Immature natural killer cell (primary cell): ENCODE measurements around the gene MYH9. TPM values are rescaled to one million over a fixed set of nuclear protein-coding genes. Genes with fewer than 3 reads are reported as not detected.

Source experiments
- DNase-seq, 3 donors: peaks; one replicate each; pipeline ENCODE4 v3.0.0; 2022; ENCODE audit warnings: mixed read lengths in 1 of 3
- H3K27ac Mint-ChIP-seq, 6 donors: one replicate each; pipeline ENCODE4 v1.8.0; 2020; ENCODE audit warnings: mixed read lengths in 6 of 6, mild to moderate bottlenecking in 5 of 6, inconsistent platforms in 4 of 6, moderate library complexity in 3 of 6
- H3K27me3 Mint-ChIP-seq, 3 donors: one replicate each; pipeline ENCODE4 v1.8.0; 2020 to 2021; ENCODE audit warnings: low read depth in 3 of 3, mild to moderate bottlenecking in 3 of 3, mixed read lengths in 3 of 3, moderate library complexity in 3 of 3, inconsistent platforms in 1 of 3
- H3K36me3 Mint-ChIP-seq, 3 donors: one replicate each; pipeline ENCODE4 v1.8.0; 2020; ENCODE audit warnings: mixed read lengths in 3 of 3, inconsistent platforms in 2 of 3, mild to moderate bottlenecking in 2 of 3
- H3K4me1 Mint-ChIP-seq, 2 donors: one replicate each; pipeline ENCODE4 v1.8.0; 2020; ENCODE audit warnings: inconsistent platforms in 2 of 2, mild to moderate bottlenecking in 2 of 2, mixed read lengths in 2 of 2, moderate library complexity in 1 of 2
- H3K4me3 Mint-ChIP-seq, 5 donors: one replicate each; pipeline ENCODE4 v1.8.0; 2020; ENCODE audit warnings: mild to moderate bottlenecking in 5 of 5, mixed read lengths in 5 of 5, inconsistent platforms in 3 of 5, moderate library complexity in 3 of 5
- H3K9me3 Mint-ChIP-seq, 6 donors: one replicate each; pipeline ENCODE4 v1.8.0; 2020; ENCODE audit warnings: mild to moderate bottlenecking in 6 of 6, mixed read lengths in 6 of 6, inconsistent platforms in 4 of 6, moderate library complexity in 3 of 6
- polyA plus RNA-seq, 3 donors: library from polyadenylated mRNA; unstranded; fragments of 300-500 nt; fragmentation: Illumina TruSeq; gene quantifications; one replicate each; pipeline ENCODE4 v1.2.3, GENCODE V29; 2021

MYH9 gene
- polyA plus RNA-seq, 3 donors from 2014 or later, result 8.7 to 355 (median 40.2) TPM

DNA sequence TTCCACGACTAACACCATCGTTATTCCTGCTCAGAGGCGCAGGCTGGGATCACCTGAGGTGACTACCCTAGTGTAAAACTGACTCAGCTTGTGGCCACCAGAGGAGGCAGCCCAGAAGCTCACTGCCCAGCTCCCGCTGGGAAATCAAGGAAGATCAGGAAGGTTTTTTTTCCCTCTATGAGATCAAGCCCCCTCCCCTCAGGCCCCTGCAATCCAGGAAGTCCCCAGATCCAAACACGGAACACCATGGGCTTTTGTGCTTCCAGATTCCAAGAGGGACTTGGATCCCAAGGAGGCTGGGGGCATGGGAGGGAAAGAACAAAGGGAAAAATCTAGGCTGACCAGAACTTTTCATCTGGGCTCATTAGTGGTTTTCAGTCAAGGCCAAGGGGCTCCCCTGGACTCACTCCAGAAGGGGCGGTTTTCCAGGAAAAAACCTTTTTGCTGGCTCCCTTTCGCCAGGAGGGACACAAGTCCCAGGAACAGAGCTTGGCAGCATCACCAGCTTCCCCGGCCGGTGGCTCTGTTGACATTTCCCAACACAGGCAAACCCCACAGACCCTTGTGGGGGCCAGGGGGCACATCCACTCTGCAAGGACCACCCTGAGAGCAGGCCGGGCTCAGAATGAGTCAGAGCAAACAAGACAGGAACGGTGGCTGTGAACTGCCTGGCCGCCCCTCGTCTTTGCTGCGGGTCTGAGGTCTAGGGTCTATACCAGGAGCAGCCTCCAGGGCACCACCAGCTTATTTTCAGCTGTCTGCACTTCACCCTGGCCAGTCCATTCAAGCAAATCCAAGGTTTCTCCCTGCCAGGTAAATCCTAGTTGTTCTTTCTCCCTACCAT, 36.8 kb downstream of the MYH9 start:
- no peaks in the 10 kb centered on the region for H3K9me3 Mint-ChIP-seq
- H3K4me1 Mint-ChIP-seq, result peaks cover 80 to 91% of the 10 kb centered on the region in 2 donors
- peak overlapping the region in 2 of 5 donors; percentile 38 to 71 for H3K4me3 Mint-ChIP-seq
- H3K27ac Mint-ChIP-seq, result peak overlapping the region; percentile 68 to 99 (median 88)
- no peak for DNase-seq
- H3K36me3 Mint-ChIP-seq, result peaks cover 0 to 3% (median 2%) of the 10 kb centered on the region in 3 donors
- H3K27me3 Mint-ChIP-seq, result peaks cover 9 to 18% (median 11%) of the 10 kb centered on the region in 3 donors

DNA sequence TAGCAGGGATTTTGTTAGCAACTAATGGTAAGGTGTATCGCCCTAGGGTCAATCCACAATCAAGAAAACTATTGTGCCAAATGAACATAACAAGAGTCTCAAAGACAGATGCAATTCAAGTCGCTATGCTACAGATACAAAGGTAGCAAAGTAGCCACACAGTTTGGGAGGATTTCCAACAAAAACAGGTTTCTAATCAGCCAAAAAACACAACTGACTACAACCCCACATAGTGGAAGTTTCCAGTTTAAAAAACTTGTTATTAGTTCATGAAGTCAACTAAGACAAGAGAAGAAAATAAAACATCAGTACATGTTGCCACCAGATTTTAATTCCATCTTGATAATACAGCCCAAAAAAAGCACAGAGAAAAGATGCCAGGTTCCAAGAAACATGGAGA, 38.0 kb downstream of the MYH9 start:
- DNase-seq, result no peak
- peaks cover 73 to 81% of the 10 kb centered on the region in 2 donors for H3K4me1 Mint-ChIP-seq
- no peaks in the 10 kb centered on the region for H3K9me3 Mint-ChIP-seq
- peaks cover 6 to 11% (median 6%) of the 10 kb centered on the region in 3 donors for H3K27me3 Mint-ChIP-seq
- H3K27ac Mint-ChIP-seq, result peak overlapping the region; percentile 47 to 90 (median 76)
- peaks cover 0 to 3% (median 3%) of the 10 kb centered on the region in 3 donors for H3K36me3 Mint-ChIP-seq
- H3K4me3 Mint-ChIP-seq, result peak overlapping the region in 2 of 5 donors; percentile 0

DNA sequence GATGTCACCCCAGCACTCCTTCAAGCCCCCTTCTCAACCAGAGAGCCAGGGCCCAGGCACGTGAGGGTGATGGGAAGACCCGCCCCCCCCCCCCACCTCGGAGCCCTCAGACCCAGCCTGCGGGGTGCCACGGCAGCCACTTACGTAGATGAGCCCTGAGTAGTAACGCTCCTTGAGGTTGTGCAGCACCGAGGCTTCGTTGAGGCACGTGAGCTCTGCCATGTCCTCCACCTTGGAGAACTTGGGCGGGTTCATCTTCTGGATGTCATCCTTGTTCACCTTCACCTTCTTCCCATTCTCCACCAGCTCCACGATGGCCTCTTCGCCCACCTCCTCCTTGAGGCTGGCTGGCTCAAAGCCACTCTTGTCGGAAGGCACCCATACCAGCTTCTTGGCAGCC, 39.0 kb downstream of the MYH9 start:
- Mint-ChIP-seq H3K4me1 (peaks cover 73 to 81% of the 10 kb centered on the region in 2 donors), H3K36me3 (peaks cover 0 to 9% (median 4%) of the 10 kb centered on the region in 3 donors), H3K27ac (peak overlapping the region; percentile 47 to 90 (median 76)), H3K27me3 (peaks cover 5 to 9% (median 6%) of the 10 kb centered on the region in 3 donors), H3K9me3 (no peaks in the 10 kb centered on the region), H3K4me3 (peak overlapping the region in 1 of 5 donors; percentile 15)
- DNase-seq, result no peak

DNA sequence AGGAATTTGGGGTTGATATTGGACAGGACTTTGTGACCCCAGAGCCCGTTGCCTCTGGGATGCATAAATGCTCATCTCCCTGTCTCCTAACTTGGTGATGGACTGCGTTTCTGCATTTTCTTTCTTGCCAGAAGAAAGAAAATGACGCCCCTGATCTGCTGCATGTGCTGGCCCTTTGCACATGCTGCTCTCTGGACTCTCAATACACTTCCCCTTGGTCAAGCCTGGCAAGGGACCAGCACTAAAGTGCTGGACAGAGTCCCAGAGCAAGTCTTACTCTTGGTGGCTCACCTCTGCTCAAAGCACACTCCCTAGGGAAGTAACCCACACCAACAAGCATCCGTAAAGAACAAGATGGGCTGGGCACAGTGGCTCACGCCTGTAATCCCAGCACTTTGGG, 40.7 kb downstream of the MYH9 start:
- Mint-ChIP-seq H3K4me3 (no peak overlapping the region), H3K4me1 (peaks cover 68 to 79% of the 10 kb centered on the region in 2 donors), H3K9me3 (no peaks in the 10 kb centered on the region), H3K27ac (peak overlapping the region; percentile 30 to 90 (median 62)), H3K36me3 (peaks cover 0 to 9% (median 8%) of the 10 kb centered on the region in 3 donors), H3K27me3 (peaks cover 4 to 6% (median 6%) of the 10 kb centered on the region in 3 donors)
- no peak for DNase-seq

DNA sequence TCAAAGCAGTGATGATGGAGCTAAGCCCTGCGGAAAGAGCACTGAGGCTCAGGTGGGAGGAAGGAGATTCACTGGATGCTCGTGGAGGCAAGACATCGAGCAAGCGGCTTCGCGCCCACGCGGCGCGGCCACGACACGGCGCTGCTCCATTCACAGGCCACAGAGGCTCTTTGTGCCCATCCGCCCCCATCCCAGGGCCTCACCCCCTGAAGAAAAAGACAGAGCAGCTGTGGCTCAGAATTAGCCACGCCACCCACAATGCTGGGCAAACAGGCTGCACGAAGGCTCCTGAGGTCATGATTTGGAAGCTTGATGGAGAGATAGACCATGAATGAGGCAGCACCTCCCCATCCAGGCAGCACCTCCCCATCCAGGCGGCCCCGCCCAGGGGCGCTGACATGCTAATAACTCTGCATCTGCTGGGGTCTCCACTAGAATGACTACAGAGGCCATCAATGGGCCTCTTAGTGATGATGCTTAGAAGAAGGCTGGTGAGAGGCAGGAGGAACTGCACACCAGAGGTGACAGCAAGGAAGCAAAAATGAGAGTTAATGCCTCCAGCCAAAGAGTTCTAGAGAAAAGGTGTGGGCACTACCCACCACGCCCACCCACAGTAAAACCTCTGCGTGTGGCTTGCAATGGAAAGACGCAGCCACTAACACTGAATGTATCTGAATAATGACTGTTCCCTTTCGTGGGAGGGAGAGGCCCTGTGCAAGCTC, 43.5 kb downstream of the MYH9 start:
- H3K4me1 Mint-ChIP-seq, result peaks cover 57 to 77% of the 10 kb centered on the region in 2 donors
- no peak for DNase-seq
- peak overlapping the region in 4 of 5 donors; percentile 18 to 57 (median 27) for H3K4me3 Mint-ChIP-seq
- peak overlapping the region; percentile 42 to 93 (median 88) for H3K27ac Mint-ChIP-seq
- H3K27me3 Mint-ChIP-seq, result peaks cover 6 to 8% (median 8%) of the 10 kb centered on the region in 3 donors
- H3K36me3 Mint-ChIP-seq, result peaks cover 7 to 25% (median 24%) of the 10 kb centered on the region in 3 donors
- no peaks in the 10 kb centered on the region for H3K9me3 Mint-ChIP-seq

DNA sequence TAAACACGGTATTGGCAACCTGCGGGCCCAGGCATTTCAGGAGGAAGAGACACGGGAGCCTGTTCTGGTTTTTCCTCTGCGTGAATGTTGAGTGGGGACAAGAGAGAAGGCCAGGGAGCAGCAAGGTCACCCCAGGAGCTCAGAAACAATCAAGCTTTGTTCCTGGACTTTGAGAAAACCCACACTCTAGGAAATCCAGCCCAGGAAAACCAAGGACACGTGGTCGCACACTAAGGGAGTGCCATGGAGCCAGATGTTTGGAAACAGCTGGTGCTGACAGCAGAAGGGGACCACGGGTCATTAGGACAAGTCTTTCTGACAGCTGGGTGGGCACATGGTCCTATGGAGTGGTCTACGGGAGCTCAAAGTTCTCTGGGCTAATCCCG, 44.1 kb downstream of the MYH9 start:
- H3K36me3 Mint-ChIP-seq, result peaks cover 7 to 30% (median 26%) of the 10 kb centered on the region in 3 donors
- peak overlapping the region; percentile 42 to 92 (median 71) for H3K27ac Mint-ChIP-seq
- peak overlapping the region in 1 of 5 donors; percentile 1 for H3K4me3 Mint-ChIP-seq
- DNase-seq, result no peak
- H3K4me1 Mint-ChIP-seq, result peaks cover 57 to 77% of the 10 kb centered on the region in 2 donors
- H3K27me3 Mint-ChIP-seq, result peaks cover 4 to 8% (median 8%) of the 10 kb centered on the region in 3 donors
- no peaks in the 10 kb centered on the region for H3K9me3 Mint-ChIP-seq

DNA sequence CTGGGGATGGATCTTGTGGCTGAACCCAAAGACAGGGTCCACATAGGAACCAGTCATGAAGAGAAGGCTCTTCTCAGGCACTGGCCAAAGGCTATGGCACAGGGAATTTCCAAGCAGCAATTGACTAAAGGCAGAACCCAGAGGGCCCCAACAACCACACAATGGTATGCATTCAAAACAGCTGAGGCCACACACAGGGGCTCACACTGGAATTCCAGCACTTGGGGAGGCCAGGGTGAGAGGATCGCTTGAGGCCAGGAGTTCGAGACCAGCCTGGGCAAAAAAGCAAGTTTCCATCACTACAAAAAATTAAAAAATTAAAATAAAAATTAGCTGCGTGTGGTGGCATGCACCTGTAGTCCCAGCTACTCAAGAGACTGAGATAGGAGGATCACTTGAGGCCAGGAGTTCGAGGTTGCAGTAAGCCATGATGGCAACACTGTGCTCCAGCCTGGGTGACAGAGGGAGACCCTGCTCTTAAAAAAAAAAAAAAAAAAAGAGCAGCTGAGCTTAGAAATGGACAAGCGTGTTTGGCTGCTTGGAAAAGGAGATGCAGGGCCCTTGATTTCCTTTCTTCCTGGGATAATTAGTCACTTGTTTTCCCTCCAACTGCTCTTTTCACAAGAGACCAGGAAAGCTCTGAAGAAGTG, 44.6 kb downstream of the MYH9 start:
- DNase-seq, result no peak
- Mint-ChIP-seq H3K36me3 (peaks cover 7 to 30% (median 26%) of the 10 kb centered on the region in 3 donors), H3K9me3 (no peaks in the 10 kb centered on the region), H3K27me3 (peaks cover 3 to 8% (median 8%) of the 10 kb centered on the region in 3 donors), H3K27ac (peak overlapping the region; percentile 29 to 90 (median 68)), H3K4me3 (peak overlapping the region in 1 of 5 donors; percentile 1), H3K4me1 (peaks cover 58 to 78% of the 10 kb centered on the region in 2 donors)

DNA sequence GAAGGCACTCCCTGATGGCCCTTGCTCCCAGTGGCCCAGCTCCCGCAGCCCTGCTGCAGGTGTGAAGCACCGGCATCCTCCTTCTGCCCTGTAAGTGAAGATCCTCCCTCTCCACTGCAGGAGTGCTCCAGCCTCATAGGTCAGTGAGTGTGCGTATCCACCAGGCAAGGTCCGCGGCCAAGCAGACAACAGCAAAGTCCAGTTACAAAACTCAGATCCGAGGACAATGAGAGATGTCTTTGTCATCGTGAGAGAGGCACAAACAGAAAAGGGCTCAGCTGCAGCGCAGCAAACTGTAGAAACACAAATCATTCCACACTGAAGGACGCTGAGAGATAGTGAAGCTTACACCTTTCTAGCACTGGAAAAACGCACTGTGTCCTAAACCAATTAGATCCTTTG, 46.1 kb downstream of the MYH9 start:
- H3K9me3 Mint-ChIP-seq, result no peaks in the 10 kb centered on the region
- peaks cover 0 to 12% (median 10%) of the 10 kb centered on the region in 3 donors for H3K27me3 Mint-ChIP-seq
- no peak for DNase-seq
- peak overlapping the region; percentile 23 to 83 (median 68) for H3K27ac Mint-ChIP-seq
- peaks cover 14 to 36% (median 26%) of the 10 kb centered on the region in 3 donors for H3K36me3 Mint-ChIP-seq
- H3K4me3 Mint-ChIP-seq, result no peak overlapping the region
- H3K4me1 Mint-ChIP-seq, result peaks cover 60 to 76% of the 10 kb centered on the region in 2 donors

DNA sequence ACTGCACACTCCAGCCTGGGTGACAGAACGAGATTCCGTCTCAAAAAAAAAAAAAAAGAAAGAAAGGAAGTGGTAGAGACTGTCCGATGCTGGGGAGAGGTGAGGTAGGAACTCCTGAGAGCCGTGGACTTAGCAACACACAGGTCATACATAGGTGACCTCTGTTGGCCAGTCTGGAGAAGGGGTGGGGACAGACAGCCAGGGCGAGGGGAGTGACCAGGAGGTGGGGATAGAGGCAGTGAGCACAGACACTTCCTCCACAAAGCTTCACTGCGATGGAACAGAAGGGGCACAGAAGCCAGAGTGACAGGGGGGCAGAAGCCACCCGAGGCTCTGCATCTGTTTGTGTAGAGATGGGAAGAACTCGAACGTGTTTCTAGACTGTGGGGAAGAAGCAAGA, 47.1 kb downstream of the MYH9 start:
- no peak for DNase-seq
- Mint-ChIP-seq H3K9me3 (no peaks in the 10 kb centered on the region), H3K4me1 (peaks cover 64 to 77% of the 10 kb centered on the region in 2 donors), H3K36me3 (peaks cover 16 to 41% (median 26%) of the 10 kb centered on the region in 3 donors), H3K27ac (peak overlapping the region; percentile 68 to 90 (median 84)), H3K4me3 (no peak overlapping the region), H3K27me3 (peaks cover 0 to 12% (median 10%) of the 10 kb centered on the region in 3 donors)

DNA sequence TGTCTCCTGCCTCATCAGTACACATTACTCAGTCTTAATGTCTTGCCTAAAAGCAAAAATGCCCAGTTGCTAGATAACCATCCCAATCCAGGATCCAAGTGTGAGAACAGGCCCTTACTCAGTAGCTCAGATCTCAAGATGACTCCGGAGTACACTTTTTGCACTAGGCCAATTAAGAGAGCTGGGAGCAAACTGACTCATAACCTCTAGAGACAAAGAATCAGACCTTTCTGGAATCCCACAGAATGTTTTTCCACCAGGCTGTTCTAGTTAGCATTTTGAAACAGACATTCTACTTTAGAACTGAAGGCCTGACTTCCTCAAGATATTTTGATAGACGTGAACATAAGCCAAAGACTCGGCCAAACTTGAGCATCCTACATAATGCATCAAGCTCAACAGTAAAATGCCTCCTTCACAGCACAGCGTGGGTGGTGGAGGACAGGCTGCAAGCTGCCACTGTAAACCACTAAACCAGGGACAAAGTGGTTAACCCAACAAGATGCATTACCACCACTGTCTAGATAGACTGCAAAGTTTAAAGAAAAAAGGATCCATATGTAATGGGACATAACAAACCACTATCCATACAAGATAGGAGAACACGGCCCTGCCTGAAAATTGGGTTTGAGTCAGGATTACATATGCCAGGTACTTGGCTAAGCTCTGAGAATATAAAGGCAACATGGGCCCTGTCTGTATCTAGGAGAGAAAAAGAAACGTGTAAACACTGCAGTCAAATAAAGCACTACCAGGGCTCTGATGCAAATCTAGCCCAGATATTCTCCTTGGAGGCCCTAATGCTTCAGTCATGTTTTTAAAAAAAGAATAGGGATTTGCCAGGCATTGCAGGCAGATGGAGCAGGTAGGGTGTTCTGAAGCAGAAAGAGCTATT, 48.3 kb downstream of the MYH9 start:
- H3K4me3 Mint-ChIP-seq, result peak overlapping the region in 1 of 5 donors; percentile 10
- H3K27me3 Mint-ChIP-seq, result peaks cover 0 to 14% (median 10%) of the 10 kb centered on the region in 3 donors
- no peak for DNase-seq
- peak overlapping the region; percentile 47 to 93 (median 86) for H3K27ac Mint-ChIP-seq
- no peaks in the 10 kb centered on the region for H3K9me3 Mint-ChIP-seq
- peaks cover 67 to 83% of the 10 kb centered on the region in 2 donors for H3K4me1 Mint-ChIP-seq
- H3K36me3 Mint-ChIP-seq, result peaks cover 16 to 41% (median 23%) of the 10 kb centered on the region in 3 donors

DNA sequence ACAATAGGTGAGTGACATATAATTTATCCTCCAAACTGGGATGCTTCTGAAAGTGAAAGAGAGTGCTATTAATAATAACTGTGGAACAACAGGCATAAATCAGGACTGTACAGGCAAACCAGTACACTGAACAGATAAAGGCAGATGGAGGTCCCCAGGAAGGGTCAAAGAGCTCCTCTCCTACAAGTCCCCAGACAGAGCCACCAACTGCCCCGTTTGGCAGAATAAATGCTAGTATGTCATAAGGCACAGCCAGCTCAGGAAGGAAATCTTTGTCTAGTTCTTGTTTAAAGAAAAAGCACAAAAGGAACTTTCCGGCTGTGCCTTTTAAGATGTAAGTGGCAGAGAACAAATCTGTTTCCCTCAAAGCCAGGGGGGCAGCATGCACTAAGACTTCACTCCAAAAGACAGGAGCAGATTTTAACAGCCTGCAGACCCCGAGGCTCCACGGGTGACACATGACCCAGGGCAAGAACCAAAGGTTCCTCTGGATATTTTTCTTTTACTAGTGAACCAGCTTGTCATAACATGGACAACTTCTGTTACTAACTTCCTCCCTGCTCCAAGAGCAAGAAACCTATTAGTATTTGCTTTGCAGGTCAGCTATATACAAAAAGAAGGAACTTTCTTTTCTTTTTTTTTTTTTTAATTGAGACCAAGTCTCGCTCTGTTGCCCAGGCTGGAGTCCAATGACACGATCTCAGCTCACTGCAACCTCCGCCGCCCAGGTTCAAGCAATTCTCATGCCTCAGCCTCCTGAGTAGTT, 50.2 kb downstream of the MYH9 start:
- H3K27ac Mint-ChIP-seq, result peak overlapping the region; percentile 75 to 99 (median 94)
- H3K4me1 Mint-ChIP-seq, result peaks cover 72 to 85% of the 10 kb centered on the region in 2 donors
- H3K9me3 Mint-ChIP-seq, result no peaks in the 10 kb centered on the region
- peaks cover 19 to 36% (median 20%) of the 10 kb centered on the region in 3 donors for H3K36me3 Mint-ChIP-seq
- no peak for DNase-seq
- peaks cover 2 to 16% (median 13%) of the 10 kb centered on the region in 3 donors for H3K27me3 Mint-ChIP-seq
- peak overlapping the region in 1 of 5 donors; percentile 42 for H3K4me3 Mint-ChIP-seq
